Measurements from ENCODE around the gene IRF2. TPM values are rescaled to one million over a fixed set of nuclear protein-coding genes. Genes with fewer than 3 reads are reported as not detected.

Gene IRF2
- polyA plus RNA-seq, 4 donors: 23.3 to 38.6 (median 32.7) TPM

- 81 to 93% (median 88%) methylated on average over 13 of the region's 13 CpGs for WGBS, 3 donors
- DNase-seq (no peak), FAIRE-seq (no peak)
- Histone ChIP-seq H3K36me3 (ENCODE audit: control insufficient read depth in 3 of 3, insufficient read depth in 2 of 3, low read depth in 1 of 3, low read length in 3 of 3) (peaks cover 7 to 63% (median 18%) of the 10 kb centered on the region in 3 donors), H3K4me3 (ENCODE audit: low read depth in 1 of 3, low read length in 3 of 3) (no peak overlapping the region), H3K4me1 (ENCODE audit: control insufficient read depth in 3 of 3, insufficient read depth in 2 of 3, low read depth in 1 of 3, low read length in 2 of 3) (peaks cover 0 to 5% (median 2%) of the 10 kb centered on the region in 3 donors), H3K27ac (ENCODE audit: low read depth in 1 of 3, low read length in 2 of 3) (peak overlapping the region in 1 of 3 donors; percentile 3), H3K9me3 (ENCODE audit: control insufficient read depth in 2 of 2, insufficient read depth in 1 of 2, low read depth in 1 of 2, low read length in 1 of 2) (no peaks in the 10 kb centered on the region), H3K27me3 (ENCODE audit: control insufficient read depth in 3 of 3, insufficient read depth in 3 of 3, low read length in 3 of 3) (no peaks in the 10 kb centered on the region)
These were observed 72.8 kb downstream of the IRF2 start for GRCh38 chr4:184401397-184402171.

- peaks cover 7 to 63% (median 22%) of the 10 kb centered on the region in 3 donors for H3K36me3 ChIP-seq (ENCODE audit: control insufficient read depth in 3 of 3, insufficient read depth in 2 of 3, low read depth in 1 of 3, low read length in 3 of 3)
- H3K27me3 ChIP-seq (ENCODE audit: control insufficient read depth in 3 of 3, insufficient read depth in 3 of 3, low read length in 3 of 3): no peaks in the 10 kb centered on the region
- H3K27ac ChIP-seq (ENCODE audit: low read depth in 1 of 3, low read length in 2 of 3): no peak overlapping the region
- 90 to 93% (median 90%) methylated on average over 8 of the region's 8 CpGs for WGBS, 3 donors
- no peaks in the 10 kb centered on the region for H3K9me3 ChIP-seq (ENCODE audit: control insufficient read depth in 2 of 2, insufficient read depth in 1 of 2, low read depth in 1 of 2, low read length in 1 of 2)
- H3K4me3 ChIP-seq (ENCODE audit: low read depth in 1 of 3, low read length in 3 of 3): no peak overlapping the region
- H3K4me1 ChIP-seq (ENCODE audit: control insufficient read depth in 3 of 3, insufficient read depth in 2 of 3, low read depth in 1 of 3, low read length in 2 of 3): peaks cover 0 to 2% (median 0%) of the 10 kb centered on the region in 3 donors
- no peak for FAIRE-seq
- DNase-seq: no peak
These were observed 73.5 kb downstream of the IRF2 start for GRCh38 chr4:184400891-184401290.

GRCh38 chr4:184400375-184400870, 73.9 kb downstream of the IRF2 start:
- no peaks in the 10 kb centered on the region for H3K27me3 ChIP-seq (ENCODE audit: control insufficient read depth in 3 of 3, insufficient read depth in 3 of 3, low read length in 3 of 3)
- no peaks in the 10 kb centered on the region for H3K9me3 ChIP-seq (ENCODE audit: control insufficient read depth in 2 of 2, insufficient read depth in 1 of 2, low read depth in 1 of 2, low read length in 1 of 2)
- peaks cover 6 to 61% (median 21%) of the 10 kb centered on the region in 3 donors for H3K36me3 ChIP-seq (ENCODE audit: control insufficient read depth in 3 of 3, insufficient read depth in 2 of 3, low read depth in 1 of 3, low read length in 3 of 3)
- FAIRE-seq: no peak
- no peak overlapping the region for H3K4me3 ChIP-seq (ENCODE audit: low read depth in 1 of 3, low read length in 3 of 3)
- no peak for DNase-seq
- 72 to 94% (median 74%) methylated on average over 7 of the region's 7 CpGs for WGBS, 3 donors
- no peak overlapping the region for H3K27ac ChIP-seq (ENCODE audit: low read depth in 1 of 3, low read length in 2 of 3)
- peaks cover 0 to 2% (median 0%) of the 10 kb centered on the region in 3 donors for H3K4me1 ChIP-seq (ENCODE audit: control insufficient read depth in 3 of 3, insufficient read depth in 2 of 3, low read depth in 1 of 3, low read length in 2 of 3)

GRCh38 chr4:184399512-184399908, 74.8 kb downstream of the IRF2 start:
- no peak for FAIRE-seq

GRCh38 chr4:184398741-184399511, 75.4 kb downstream of the IRF2 start:
- DNase-seq (no peak), FAIRE-seq (no peak)
- peaks cover 5 to 57% (median 17%) of the 10 kb centered on the region in 3 donors for H3K36me3 ChIP-seq (ENCODE audit: control insufficient read depth in 3 of 3, insufficient read depth in 2 of 3, low read depth in 1 of 3, low read length in 3 of 3)
- H3K27ac ChIP-seq (ENCODE audit: low read depth in 1 of 3, low read length in 2 of 3): no peak overlapping the region
- WGBS, 3 donors: 97 to 98% (median 97%) methylated on average over 24 of the region's 24 CpGs
- H3K9me3 ChIP-seq (ENCODE audit: control insufficient read depth in 2 of 2, insufficient read depth in 1 of 2, low read depth in 1 of 2, low read length in 1 of 2): no peaks in the 10 kb centered on the region
- no peak overlapping the region for H3K4me3 ChIP-seq (ENCODE audit: low read depth in 1 of 3, low read length in 3 of 3)
- no peaks in the 10 kb centered on the region for H3K27me3 ChIP-seq (ENCODE audit: control insufficient read depth in 3 of 3, insufficient read depth in 3 of 3, low read length in 3 of 3)
- peaks cover 0 to 1% (median 0%) of the 10 kb centered on the region in 3 donors for H3K4me1 ChIP-seq (ENCODE audit: control insufficient read depth in 3 of 3, insufficient read depth in 2 of 3, low read depth in 1 of 3, low read length in 2 of 3)

More at GRCh38 chr4:184399512-184399908, 74.8 kb downstream of the IRF2 start:
- 74 to 87% (median 86%) methylated on average over 3 of the region's 3 CpGs for WGBS, 3 donors
- Histone ChIP-seq H3K36me3 (ENCODE audit: control insufficient read depth in 3 of 3, insufficient read depth in 2 of 3, low read depth in 1 of 3, low read length in 3 of 3) (peaks cover 2 to 56% (median 17%) of the 10 kb centered on the region in 3 donors), H3K27me3 (ENCODE audit: control insufficient read depth in 3 of 3, insufficient read depth in 3 of 3, low read length in 3 of 3) (no peaks in the 10 kb centered on the region), H3K4me3 (ENCODE audit: low read depth in 1 of 3, low read length in 3 of 3) (no peak overlapping the region), H3K9me3 (ENCODE audit: control insufficient read depth in 2 of 2, insufficient read depth in 1 of 2, low read depth in 1 of 2, low read length in 1 of 2) (no peaks in the 10 kb centered on the region), H3K4me1 (ENCODE audit: control insufficient read depth in 3 of 3, insufficient read depth in 2 of 3, low read depth in 1 of 3, low read length in 2 of 3) (peaks cover 0 to 2% (median 0%) of the 10 kb centered on the region in 3 donors), H3K27ac (ENCODE audit: low read depth in 1 of 3, low read length in 2 of 3) (no peak overlapping the region)
- no peak for DNase-seq

GRCh38 chr4:184397516-184398163, 76.7 kb downstream of the IRF2 start:
- no peaks in the 10 kb centered on the region for H3K27me3 ChIP-seq (ENCODE audit: control insufficient read depth in 3 of 3, insufficient read depth in 3 of 3, low read length in 3 of 3)
- H3K9me3 ChIP-seq (ENCODE audit: control insufficient read depth in 2 of 2, insufficient read depth in 1 of 2, low read depth in 1 of 2, low read length in 1 of 2): no peaks in the 10 kb centered on the region
- H3K4me1 ChIP-seq (ENCODE audit: control insufficient read depth in 3 of 3, insufficient read depth in 2 of 3, low read depth in 1 of 3, low read length in 2 of 3): no peaks in the 10 kb centered on the region
- WGBS, 3 donors: 80 to 83% (median 82%) methylated on average over 6 of the region's 6 CpGs
- FAIRE-seq (no peak), DNase-seq (no peak)
- peaks cover 2 to 68% (median 13%) of the 10 kb centered on the region in 3 donors for H3K36me3 ChIP-seq (ENCODE audit: control insufficient read depth in 3 of 3, insufficient read depth in 2 of 3, low read depth in 1 of 3, low read length in 3 of 3)
- H3K4me3 ChIP-seq (ENCODE audit: low read depth in 1 of 3, low read length in 3 of 3): no peak overlapping the region
- H3K27ac ChIP-seq (ENCODE audit: low read depth in 1 of 3, low read length in 2 of 3): no peak overlapping the region

- no peaks in the 10 kb centered on the region for H3K4me1 ChIP-seq (ENCODE audit: control insufficient read depth in 3 of 3, insufficient read depth in 2 of 3, low read depth in 1 of 3, low read length in 2 of 3)
- peaks cover 2 to 65% (median 11%) of the 10 kb centered on the region in 3 donors for H3K36me3 ChIP-seq (ENCODE audit: control insufficient read depth in 3 of 3, insufficient read depth in 2 of 3, low read depth in 1 of 3, low read length in 3 of 3)
- 78 to 82% (median 80%) methylated on average over 15 of the region's 15 CpGs for WGBS, 3 donors
- DNase-seq (no peak), FAIRE-seq (no peak)
- no peak overlapping the region for H3K27ac ChIP-seq (ENCODE audit: low read depth in 1 of 3, low read length in 2 of 3)
- no peaks in the 10 kb centered on the region for H3K27me3 ChIP-seq (ENCODE audit: control insufficient read depth in 3 of 3, insufficient read depth in 3 of 3, low read length in 3 of 3)
- peaks cover 0 to 4% of the 10 kb centered on the region in 2 donors for H3K9me3 ChIP-seq (ENCODE audit: control insufficient read depth in 2 of 2, insufficient read depth in 1 of 2, low read depth in 1 of 2, low read length in 1 of 2)
- H3K4me3 ChIP-seq (ENCODE audit: low read depth in 1 of 3, low read length in 3 of 3): no peak overlapping the region
These were observed 77.5 kb downstream of the IRF2 start for GRCh38 chr4:184396570-184397515.

Measured in small intestine (tissue), 7 donors.